Thyroid gland (tissue), 4 donors: ENCODE measurements around the gene POMGNT1. TPM values are rescaled to one million over a fixed set of nuclear protein-coding genes. Genes with fewer than 3 reads are reported as not detected.
A peak's percentile ranks its signal among the peaks of the same experiment; 100 is the strongest.

Experiments
- DNase-seq, 2 donors: peaks; one replicate each; pipeline ENCODE4 v3.0.0-alpha.2; 2019
- H3K27ac ChIP-seq, 3 donors: fragments of 200-600 bp; sonication (generic); 1 replicate in 2 of 3; 2 replicates in 1 of 3; pipeline ENCODE4 v1.5.1; 2016 to 2019; ENCODE audit warnings: mild to moderate bottlenecking in 1 of 3, moderate library complexity in 1 of 3
- H3K27me3 ChIP-seq: fragments of 200-600 bp; sonication (generic); one replicate; pipeline ENCODE4 v1.5.1; 2019
- H3K36me3 ChIP-seq, 2 donors: fragments of 200-600 bp; sonication (generic); one replicate each; pipeline ENCODE4 v1.5.1; 2016 to 2019
- H3K4me1 ChIP-seq, 2 donors: fragments of 200-600 bp; sonication (generic); one replicate each; pipeline ENCODE4 v1.5.1; 2017 to 2019
- H3K4me3 ChIP-seq, 3 donors: fragments of 200-600 bp; sonication (generic); replicated peaks in 1 of 3; 1 replicate in 2 of 3; 2 replicates in 1 of 3; pipeline ENCODE4 v1.5.1; 2016; ENCODE audit warnings: mild to moderate bottlenecking in 1 of 3
- H3K9me3 ChIP-seq: fragments of 200-600 bp; sonication (generic); one replicate; pipeline ENCODE4 v1.5.1; 2017
- CTCF ChIP-seq, 6 experiments: fragments of 200-600 bp in 3 of 6; fragments of 450-650 bp in 3 of 6; sonication (generic) in 3 of 6; IDR thresholded peaks; one replicate each; pipeline ENCODE4 v1.5.1; 2016 to 2019; ENCODE audit warnings: antibody characterized with exemption in 6 of 6, mild to moderate bottlenecking in 2 of 6, inconsistent platforms in 1 of 6, moderate library complexity in 1 of 6
- POLR2A ChIP-seq, 2 donors: fragments of 450-650 bp; IDR thresholded peaks; one replicate each; pipeline ENCODE4 v1.6.1; 2017; ENCODE audit warnings: antibody characterized with exemption in 2 of 2, mild to moderate bottlenecking in 2 of 2, moderate library complexity in 1 of 2
- WGBS, 2 donors: methylation state at CpG; one replicate each; pipeline ENCODE4 v1.1.5; 2017; 5-methylcytosine and 5-hydroxymethylcytosine counted together
- intact Hi-C: fragments of 100-400 bp; cut with DNase I; formaldehyde crosslinking; loops from one replicate; pipeline ENCODE4 v1.15.1; 2023
- total RNA-seq, 4 donors: library from RNA; depleted of rRNA; stranded (reverse); fragments of >200 nt; gene quantifications; one replicate each; pipeline ENCODE4 v1.2.3, GENCODE V29; 2016

The POMGNT1 gene
- total RNA-seq, 4 donors from 2014 or later: 54.2 to 90.8 (median 79.3) TPM

DNA sequence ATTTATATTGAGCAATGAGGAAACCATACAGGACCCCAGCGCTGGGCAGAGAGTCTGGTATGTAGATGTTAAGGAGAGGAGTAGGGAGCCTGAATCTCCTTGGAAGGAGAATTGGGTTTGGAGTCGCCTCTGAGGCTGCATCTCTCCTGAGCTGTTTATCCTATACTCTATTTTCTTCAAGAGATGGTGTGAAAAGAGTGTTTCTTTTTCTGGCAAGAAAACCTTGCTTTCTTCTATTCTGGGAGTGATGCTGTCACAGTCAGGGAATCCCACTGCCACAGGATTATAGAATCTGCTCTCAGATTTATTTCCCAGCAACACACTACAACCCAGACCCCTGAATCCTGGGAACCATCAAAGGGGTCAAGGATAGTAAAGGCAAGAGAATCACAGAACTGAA lies 8.2 kb upstream of the POMGNT1 start:
- 77 to 89% methylated on average over 2 of the region's 2 CpGs for WGBS, 2 donors
- no peak for DNase-seq
- Histone ChIP-seq H3K27me3 (no peaks in the 10 kb centered on the region), H3K4me1 (peaks cover 31 to 38% of the 10 kb centered on the region in 2 donors), H3K36me3 (no peaks in the 10 kb centered on the region), H3K27ac (peak overlapping the region; percentile 42 to 97 (median 84)), H3K9me3 (no peaks in the 10 kb centered on the region), H3K4me3 (no peak overlapping the region)
- TF ChIP-seq POLR2A (IDR thresholded peaks at IDR 0.05): no peak
- no peak for TF ChIP-seq CTCF (IDR thresholded peaks at IDR 0.05)
- intact Hi-C loops: no loop called here

DNA sequence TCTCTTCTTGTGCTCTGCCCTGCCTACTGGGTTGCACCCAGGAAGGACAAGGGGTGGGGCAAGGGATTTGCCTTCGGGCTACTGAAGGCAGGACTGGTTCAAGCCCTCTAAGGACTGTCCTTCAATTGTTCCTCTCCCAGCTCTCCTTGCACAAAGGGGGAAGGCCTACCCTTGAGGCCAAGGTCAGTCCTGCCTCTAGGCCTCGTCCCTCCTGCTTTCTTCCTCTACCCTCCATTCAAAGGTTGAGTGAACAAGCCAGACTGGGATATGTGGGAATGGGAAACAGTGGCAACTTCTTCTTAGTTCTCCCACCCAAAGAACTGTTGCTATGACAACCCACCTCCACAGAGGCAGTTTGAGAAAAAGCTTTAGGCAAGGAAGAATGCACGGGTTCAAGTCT lies 7.6 kb upstream of the POMGNT1 start:
- Histone ChIP-seq H3K4me3 (no peak overlapping the region), H3K27ac (peak overlapping the region; percentile 42 to 97 (median 84)), H3K27me3 (no peaks in the 10 kb centered on the region), H3K4me1 (peaks cover 31 to 38% of the 10 kb centered on the region in 2 donors), H3K9me3 (no peaks in the 10 kb centered on the region), H3K36me3 (no peaks in the 10 kb centered on the region)
- no peak for DNase-seq
- intact Hi-C loops: no loop called here
- no peak for TF ChIP-seq CTCF (IDR thresholded peaks at IDR 0.05)
- TF ChIP-seq POLR2A (IDR thresholded peaks at IDR 0.05): no peak
- 64 to 71% methylated on average over 3 of the region's 3 CpGs for WGBS, 2 donors

DNA sequence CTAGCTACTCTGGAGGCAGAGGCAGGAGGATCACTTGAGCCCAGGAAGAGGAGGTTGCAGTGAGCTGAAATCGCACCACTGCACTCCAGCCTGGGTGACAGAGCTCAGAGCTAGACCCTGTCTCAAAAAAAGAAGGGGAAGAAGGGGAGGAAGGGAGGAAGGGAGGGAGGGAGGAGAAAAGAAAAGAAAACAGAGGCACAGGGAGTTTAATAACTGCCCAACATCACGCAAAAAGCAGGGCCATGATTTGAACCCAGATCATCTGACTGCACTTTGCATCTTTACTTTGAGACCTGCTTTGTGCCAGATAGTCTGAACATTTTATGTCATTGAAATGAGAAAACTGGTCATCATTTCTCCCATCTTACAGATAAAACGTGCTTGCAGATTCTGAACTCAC lies 6.9 kb upstream of the POMGNT1 start:
- WGBS, 2 donors: 72 to 76% methylated on average over 3 of the region's 3 CpGs
- no peaks in the 10 kb centered on the region for H3K27me3 ChIP-seq
- H3K4me1 ChIP-seq: peaks cover 31 to 38% of the 10 kb centered on the region in 2 donors
- DNase-seq: no peak
- peak overlapping the region; percentile 72 to 97 (median 84) for H3K27ac ChIP-seq
- intact Hi-C loops: no loop called here
- H3K4me3 ChIP-seq: peak overlapping the region in 1 of 3 donors; percentile 93
- H3K9me3 ChIP-seq: no peaks in the 10 kb centered on the region
- H3K36me3 ChIP-seq: no peaks in the 10 kb centered on the region
- no peak for TF ChIP-seq POLR2A (IDR thresholded peaks at IDR 0.05)
- TF ChIP-seq CTCF (IDR thresholded peaks at IDR 0.05): no peak

DNA sequence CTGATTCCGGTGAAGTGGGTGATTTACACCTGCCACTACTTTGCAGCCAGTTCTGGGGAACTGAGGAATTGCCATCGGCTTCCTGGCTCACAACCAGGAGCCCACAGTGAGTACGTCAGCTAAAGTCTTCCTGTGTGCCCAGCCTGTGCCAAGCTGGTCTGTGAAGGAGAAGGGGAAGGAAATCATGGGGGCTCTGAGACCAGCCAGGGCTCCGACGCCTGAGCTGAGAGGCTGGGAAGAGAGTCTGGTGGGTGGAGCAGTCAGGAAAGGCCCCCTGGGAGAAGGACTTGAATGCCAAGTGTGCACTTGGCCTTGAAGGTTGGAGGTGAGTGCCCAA lies 6.1 kb upstream of the POMGNT1 start:
- Histone ChIP-seq H3K4me1 (peaks cover 31 to 39% of the 10 kb centered on the region in 2 donors), H3K27ac (peak overlapping the region; percentile 72 to 97 (median 84)), H3K9me3 (no peaks in the 10 kb centered on the region), H3K27me3 (no peaks in the 10 kb centered on the region), H3K4me3 (peak overlapping the region; percentile 26 to 93 (median 52)), H3K36me3 (no peaks in the 10 kb centered on the region)
- intact Hi-C loops: no loop called here
- peak; percentile 84 to 88 for DNase-seq
- WGBS, 2 donors: 0 to 9% methylated on average over 5 of the region's 5 CpGs
- TF ChIP-seq CTCF (IDR thresholded peaks at IDR 0.05) (no peak), POLR2A (IDR thresholded peaks at IDR 0.05) (peak in 1 of 2 donors; percentile 67)

GRCh38 chr1:46203738-46204405 lies 5.6 kb upstream of the POMGNT1 start:
- no peaks in the 10 kb centered on the region for H3K9me3 ChIP-seq
- H3K4me1 ChIP-seq: peaks cover 36 to 44% of the 10 kb centered on the region in 2 donors
- H3K27ac ChIP-seq: peak overlapping the region; percentile 72 to 97 (median 84)
- no peak for TF ChIP-seq CTCF (IDR thresholded peaks at IDR 0.05)
- TF ChIP-seq POLR2A (IDR thresholded peaks at IDR 0.05): no peak
- intact Hi-C loops: no loop called here
- no peak for DNase-seq
- WGBS, 2 donors: 10% methylated on average over 14 of the region's 14 CpGs
- peak overlapping the region; percentile 26 to 93 (median 52) for H3K4me3 ChIP-seq
- H3K27me3 ChIP-seq: no peaks in the 10 kb centered on the region
- H3K36me3 ChIP-seq: no peaks in the 10 kb centered on the region
